Osteoblast (primary cell): ENCODE measurements around the gene EPB41L4B. TPM values are rescaled to one million over a fixed set of nuclear protein-coding genes. Genes with fewer than 3 reads are reported as not detected.

Experiments
- DNase-seq: peaks from one replicate; pipeline ENCODE4 v3.0.0; 2011; ENCODE audit warnings: low spot score, mixed read lengths; ENCODE audit not compliant: insufficient read length; ENCODE audit errors: missing footprints
- H2AFZ ChIP-seq: 2 replicates; pipeline ENCODE4 v1.6.0; 2011; ENCODE audit warnings: mild to moderate bottlenecking, low read length
- H3K27ac ChIP-seq: 2 replicates; pipeline ENCODE4 v1.5.1; 2011; ENCODE audit warnings: mild to moderate bottlenecking, low read depth, low read length, moderate library complexity
- H3K27me3 ChIP-seq: 2 replicates; pipeline ENCODE4 v1.6.0; 2012; ENCODE audit warnings: mild to moderate bottlenecking, control low read depth, inconsistent platforms, low read length, moderate library complexity; ENCODE audit not compliant: insufficient read depth
- H3K36me3 ChIP-seq: 2 replicates; pipeline ENCODE4 v1.5.1; 2011; ENCODE audit warnings: mild to moderate bottlenecking, low read length, control low read depth, moderate library complexity; ENCODE audit not compliant: insufficient read depth
- H3K4me1 ChIP-seq: 2 replicates; pipeline ENCODE4 v1.5.1; 2011; ENCODE audit warnings: mild to moderate bottlenecking, low read length, control low read depth, moderate library complexity; ENCODE audit not compliant: insufficient read depth
- H3K4me2 ChIP-seq: 2 replicates; pipeline ENCODE4 v1.6.0; 2011; ENCODE audit warnings: mild to moderate bottlenecking, low read length; ENCODE audit not compliant: insufficient read depth
- H3K4me3 ChIP-seq: fragments of 200-600 bp; sonication (generic); 3 replicates; pipeline ENCODE4 v1.5.1; 2012; ENCODE audit warnings: mild to moderate bottlenecking, low read length, inconsistent platforms; ENCODE audit not compliant: insufficient read depth
- H3K79me2 ChIP-seq: 2 replicates; pipeline ENCODE4 v1.6.0; 2012; ENCODE audit warnings: mild to moderate bottlenecking, low read length, control low read depth, inconsistent platforms; ENCODE audit not compliant: insufficient read depth
- H3K9me3 ChIP-seq: 2 replicates; pipeline ENCODE4 v1.5.1; 2011; ENCODE audit warnings: low read depth, low read length, control low read depth
- H4K20me1 ChIP-seq: 2 replicates; pipeline ENCODE4 v1.6.0; 2012; ENCODE audit warnings: mild to moderate bottlenecking, low read length, control low read depth; ENCODE audit not compliant: insufficient read depth
- total RNA-seq: library from RNA; depleted of rRNA; stranded (reverse); fragments of >200 nt; gene quantifications from 2 replicates; pipeline ENCODE4 v1.2.3, GENCODE V29; 2012
- TF ChIP-seq, protein P1 (sequence below): IDR thresholded peaks from 2 replicates; pipeline ENCODE4 v1.5.1; 2011; ENCODE audit warnings: mild to moderate bottlenecking, low read depth, low read length, moderate library complexity; ENCODE audit errors: extremely low read depth

The EPB41L4B gene
- total RNA-seq, 1 donor: 2.2 TPM

DNA sequence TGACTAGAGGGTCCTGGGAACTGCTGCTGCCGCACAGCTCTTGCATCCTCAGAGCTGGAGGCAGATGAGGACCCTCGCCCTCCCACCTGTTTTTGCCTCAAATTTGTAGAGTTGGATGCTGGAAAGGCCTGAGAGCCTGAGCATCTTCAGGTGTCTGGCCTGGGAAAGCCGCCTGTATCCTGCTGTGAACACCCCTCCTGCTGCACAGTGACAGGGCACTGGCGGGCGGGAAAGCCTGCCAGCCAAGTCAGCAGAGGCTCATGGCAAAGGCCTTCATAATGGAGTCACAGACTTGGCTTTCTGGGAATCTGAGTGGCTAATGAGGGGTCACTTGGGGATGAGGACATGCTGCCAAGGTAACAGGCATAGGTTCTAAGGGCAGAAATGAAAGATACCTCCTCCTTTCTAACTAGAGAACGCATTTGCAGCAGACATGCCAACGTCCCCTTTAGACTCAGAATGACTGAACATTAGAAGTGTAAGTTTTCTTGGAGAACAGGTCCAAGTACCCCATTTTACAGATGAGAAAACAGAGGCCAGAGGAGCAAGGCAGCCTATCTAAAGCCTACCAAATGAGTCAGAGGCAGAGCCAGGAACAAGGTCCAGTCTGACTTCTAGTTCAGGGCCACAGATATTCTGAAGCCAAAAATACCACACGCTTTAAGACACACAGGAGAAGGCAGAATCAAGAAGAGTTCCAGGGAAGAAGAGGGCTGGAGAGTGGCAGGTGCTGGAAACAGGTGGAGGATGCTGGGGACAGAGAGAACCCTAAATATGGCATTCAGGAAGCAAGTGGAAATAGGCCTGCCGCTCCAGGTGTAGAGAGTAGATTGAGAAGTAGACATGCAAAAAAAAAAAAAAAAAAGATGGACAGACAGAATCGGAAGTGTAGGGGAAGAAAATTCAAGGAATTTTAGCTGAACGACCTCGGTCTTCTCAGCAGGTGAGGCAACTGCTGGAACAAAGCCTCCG, 44.1 kb downstream of the EPB41L4B start:
- Histone ChIP-seq H3K4me2 (no peak overlapping the region), H3K27ac (no peak overlapping the region), H3K9me3 (no peaks in the 10 kb centered on the region), H3K79me2 (no peaks in the 10 kb centered on the region), H3K4me1 (no peaks in the 10 kb centered on the region), H3K36me3 (no peaks in the 10 kb centered on the region), H4K20me1 (no peaks in the 10 kb centered on the region), H2AFZ (no peak overlapping the region), H3K4me3 (no peak overlapping the region), H3K27me3 (peaks cover 3% of the 10 kb centered on the region)
- DNase-seq: no peak
- TF ChIP-seq, protein P1, sequence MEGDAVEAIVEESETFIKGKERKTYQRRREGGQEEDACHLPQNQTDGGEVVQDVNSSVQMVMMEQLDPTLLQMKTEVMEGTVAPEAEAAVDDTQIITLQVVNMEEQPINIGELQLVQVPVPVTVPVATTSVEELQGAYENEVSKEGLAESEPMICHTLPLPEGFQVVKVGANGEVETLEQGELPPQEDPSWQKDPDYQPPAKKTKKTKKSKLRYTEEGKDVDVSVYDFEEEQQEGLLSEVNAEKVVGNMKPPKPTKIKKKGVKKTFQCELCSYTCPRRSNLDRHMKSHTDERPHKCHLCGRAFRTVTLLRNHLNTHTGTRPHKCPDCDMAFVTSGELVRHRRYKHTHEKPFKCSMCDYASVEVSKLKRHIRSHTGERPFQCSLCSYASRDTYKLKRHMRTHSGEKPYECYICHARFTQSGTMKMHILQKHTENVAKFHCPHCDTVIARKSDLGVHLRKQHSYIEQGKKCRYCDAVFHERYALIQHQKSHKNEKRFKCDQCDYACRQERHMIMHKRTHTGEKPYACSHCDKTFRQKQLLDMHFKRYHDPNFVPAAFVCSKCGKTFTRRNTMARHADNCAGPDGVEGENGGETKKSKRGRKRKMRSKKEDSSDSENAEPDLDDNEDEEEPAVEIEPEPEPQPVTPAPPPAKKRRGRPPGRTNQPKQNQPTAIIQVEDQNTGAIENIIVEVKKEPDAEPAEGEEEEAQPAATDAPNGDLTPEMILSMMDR: no peak

DNA sequence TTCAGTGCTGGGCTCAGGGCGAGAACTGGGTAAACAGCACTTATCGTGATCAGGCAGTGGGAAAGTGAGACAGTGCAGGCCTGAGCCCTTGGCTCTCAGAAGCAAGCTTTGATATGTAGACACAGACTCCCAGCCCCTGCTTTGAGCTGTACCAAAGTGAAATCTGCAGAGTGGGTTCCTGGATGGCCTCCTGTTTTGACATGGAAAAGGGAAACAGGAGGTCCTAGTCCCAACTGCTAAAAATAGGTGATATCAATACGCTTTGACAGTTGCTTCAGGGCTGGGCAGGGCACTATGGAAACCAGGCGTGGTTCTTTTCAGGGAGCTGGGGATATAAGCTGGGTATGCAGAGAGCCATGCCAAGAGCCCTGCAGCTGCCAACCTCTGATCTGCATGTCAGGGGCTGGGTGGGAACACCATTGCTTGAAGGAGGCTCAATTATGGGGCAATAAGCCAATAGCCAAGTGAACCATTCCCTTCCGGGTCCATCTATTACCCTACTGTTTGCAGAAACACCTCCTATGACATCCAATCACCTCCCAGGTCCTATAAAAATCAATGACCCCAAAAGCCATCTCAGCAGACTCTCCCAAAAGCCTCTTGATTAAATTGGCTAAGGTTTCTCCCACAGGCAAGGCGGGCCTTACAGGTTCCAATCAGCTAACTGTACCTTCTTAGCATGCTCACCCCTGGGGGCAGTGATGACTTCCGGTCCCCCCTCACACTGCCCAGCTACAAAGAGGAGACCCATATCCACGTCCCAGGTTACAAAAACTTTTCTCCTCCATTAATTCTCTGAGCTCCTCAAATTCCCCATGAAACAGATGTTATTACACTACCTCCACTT, 45.8 kb downstream of the EPB41L4B start:
- no peak for DNase-seq
- no peaks in the 10 kb centered on the region for H3K36me3 ChIP-seq
- H3K27ac ChIP-seq: no peak overlapping the region
- H3K79me2 ChIP-seq: no peaks in the 10 kb centered on the region
- H2AFZ ChIP-seq: no peak overlapping the region
- H4K20me1 ChIP-seq: no peaks in the 10 kb centered on the region
- no peak overlapping the region for H3K4me2 ChIP-seq
- H3K4me1 ChIP-seq: no peaks in the 10 kb centered on the region
- TF ChIP-seq, protein P1: no peak
- peaks cover 3% of the 10 kb centered on the region for H3K27me3 ChIP-seq
- no peaks in the 10 kb centered on the region for H3K9me3 ChIP-seq
- no peak overlapping the region for H3K4me3 ChIP-seq

DNA sequence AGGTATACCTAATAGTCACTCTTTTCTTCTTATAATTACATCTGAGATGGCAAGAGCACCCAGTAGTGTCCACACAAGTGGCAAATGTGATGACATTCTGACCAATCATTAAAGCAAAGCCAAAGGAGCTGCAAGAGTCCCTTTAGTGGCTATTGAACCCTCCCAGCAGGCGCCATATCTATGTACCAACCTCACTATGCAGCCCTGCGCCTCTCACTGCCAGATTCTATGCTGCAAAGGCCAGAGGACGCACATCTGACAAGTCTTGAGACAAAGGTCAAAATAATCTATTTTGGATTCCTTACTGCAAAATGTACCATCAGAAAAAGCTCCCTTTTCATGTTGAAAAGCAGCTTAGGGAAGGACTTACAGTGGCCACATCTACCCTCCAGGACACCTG, 47.0 kb downstream of the EPB41L4B start:
- TF ChIP-seq, protein P1: no peak
- no peak for DNase-seq
- H3K4me3 ChIP-seq: no peak overlapping the region
- peaks cover 3% of the 10 kb centered on the region for H3K27me3 ChIP-seq
- no peak overlapping the region for H3K27ac ChIP-seq
- no peaks in the 10 kb centered on the region for H4K20me1 ChIP-seq
- H3K9me3 ChIP-seq: no peaks in the 10 kb centered on the region
- no peak overlapping the region for H2AFZ ChIP-seq
- no peaks in the 10 kb centered on the region for H3K79me2 ChIP-seq
- no peaks in the 10 kb centered on the region for H3K36me3 ChIP-seq
- H3K4me1 ChIP-seq: no peaks in the 10 kb centered on the region
- H3K4me2 ChIP-seq: no peak overlapping the region

DNA sequence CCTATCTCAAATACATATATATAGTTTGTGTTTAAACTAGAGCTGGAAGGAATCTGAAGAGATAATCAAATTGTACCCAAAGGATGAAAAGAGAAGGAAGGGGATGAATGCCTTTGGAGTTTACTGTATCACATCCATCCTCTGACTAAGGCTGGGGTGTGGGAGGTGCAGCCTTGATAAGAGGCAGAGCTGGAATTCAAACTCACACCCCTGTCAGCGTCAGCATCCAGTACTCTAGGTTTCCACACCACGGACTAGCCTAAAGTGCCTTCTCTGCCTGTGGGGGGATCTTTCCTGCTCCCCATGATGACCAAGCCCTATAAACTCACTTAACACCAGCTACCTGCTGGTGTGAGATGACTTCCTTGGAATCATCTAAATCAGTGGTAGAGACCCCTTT, 48.1 kb downstream of the EPB41L4B start:
- no peak for DNase-seq
- Histone ChIP-seq H3K27ac (no peak overlapping the region), H3K79me2 (no peaks in the 10 kb centered on the region), H2AFZ (no peak overlapping the region), H3K27me3 (peaks cover 3% of the 10 kb centered on the region), H3K4me3 (no peak overlapping the region), H3K36me3 (no peaks in the 10 kb centered on the region), H3K4me1 (no peaks in the 10 kb centered on the region), H3K4me2 (no peak overlapping the region), H4K20me1 (no peaks in the 10 kb centered on the region), H3K9me3 (no peaks in the 10 kb centered on the region)
- TF ChIP-seq, protein P1: no peak
